ENCODE data around the gene PRDM16. TPM values are rescaled to one million over a fixed set of nuclear protein-coding genes. Genes with fewer than 3 reads are reported as not detected.
A peak's percentile ranks its signal among the peaks of the same experiment; 100 is the strongest.

The PRDM16 gene
- total RNA-seq, 1 donor from 2014 or later = 18.3 TPM

GRCh38 chr1:3451994-3452865, 383.2 kb downstream of the PRDM16 start:
- Mint-ChIP-seq H3K4me1 (ENCODE audit: low read depth) (peaks cover 3% of the 10 kb centered on the region), H3K27ac (ENCODE audit: unreplicated experiment) (no peak overlapping the region), H3K36me3 (ENCODE audit: low read depth) (peaks cover 4% of the 10 kb centered on the region), H3K4me3 (ENCODE audit: unreplicated experiment) (no peak overlapping the region), H3K9me3 (ENCODE audit: low read depth) (peaks cover 11% of the 10 kb centered on the region), H3K27me3 (ENCODE audit: low read depth) (peaks cover 16% of the 10 kb centered on the region)
- peak; percentile 86 for DNase-seq (ENCODE audit: low spot score)
- TF ChIP-seq CTCF (IDR thresholded peaks at IDR 0.05) = no peak

GRCh38 chr1:3452866-3453175, 383.8 kb downstream of the PRDM16 start:
- no peak for TF ChIP-seq CTCF (IDR thresholded peaks at IDR 0.05)
- Mint-ChIP-seq H3K27me3 (ENCODE audit: low read depth) (peaks cover 16% of the 10 kb centered on the region), H3K4me1 (ENCODE audit: low read depth) (peaks cover 9% of the 10 kb centered on the region), H3K36me3 (ENCODE audit: low read depth) (peaks cover 2% of the 10 kb centered on the region), H3K27ac (ENCODE audit: unreplicated experiment) (no peak overlapping the region), H3K9me3 (ENCODE audit: low read depth) (peaks cover 5% of the 10 kb centered on the region), H3K4me3 (ENCODE audit: unreplicated experiment) (no peak overlapping the region)
- DNase-seq (ENCODE audit: low spot score) = peak; percentile 69

- H3K4me1 Mint-ChIP-seq (ENCODE audit: low read depth) = peaks cover 14% of the 10 kb centered on the region
- no peaks in the 10 kb centered on the region for H3K36me3 Mint-ChIP-seq (ENCODE audit: low read depth)
- H3K9me3 Mint-ChIP-seq (ENCODE audit: low read depth) = peaks cover under 1% of the 10 kb centered on the region
- TF ChIP-seq CTCF (IDR thresholded peaks at IDR 0.05) = peak; percentile 92
- no peak overlapping the region for H3K4me3 Mint-ChIP-seq (ENCODE audit: unreplicated experiment)
- H3K27ac Mint-ChIP-seq (ENCODE audit: unreplicated experiment) = no peak overlapping the region
- peaks cover 16% of the 10 kb centered on the region for H3K27me3 Mint-ChIP-seq (ENCODE audit: low read depth)
- peak; percentile 92 for DNase-seq (ENCODE audit: low spot score)
Measured at GRCh38 chr1:3453203-3453761, 384.3 kb downstream of the PRDM16 start.

- H3K27ac Mint-ChIP-seq (ENCODE audit: unreplicated experiment) = no peak within 1 kb of the TSS
- peaks cover 22% of the 10 kb centered on the region for H3K4me1 Mint-ChIP-seq (ENCODE audit: low read depth)
- peaks cover 14% of the 10 kb centered on the region for H3K27me3 Mint-ChIP-seq (ENCODE audit: low read depth)
- H3K4me3 Mint-ChIP-seq (ENCODE audit: unreplicated experiment) = peak within 1 kb of the TSS; percentile 56
- DNase-seq (ENCODE audit: low spot score) = peak; percentile 84
- peak; percentile 73 for TF ChIP-seq CTCF (IDR thresholded peaks at IDR 0.05)
- no peaks in the 10 kb centered on the region for H3K9me3 Mint-ChIP-seq (ENCODE audit: low read depth)
- no peaks in the 10 kb centered on the region for H3K36me3 Mint-ChIP-seq (ENCODE audit: low read depth)
Measured at GRCh38 chr1:3453891-3454810, 385.1 kb downstream of the PRDM16 start, which contains the start of gene ARHGEF16. Gene ARHGEF16, plus strand, starts transcription at chr1:3454665. Its CDS starts 8,420 bp downstream, at chr1:3463085.
